ENCODE data around the gene SLC27A1.
"Not testable (repeated sequence)": the region's sequence is repeated elsewhere in the genome, so short reads cannot be mapped to it uniquely, and the experiment has no call there.

Gene SLC27A1

DNA sequence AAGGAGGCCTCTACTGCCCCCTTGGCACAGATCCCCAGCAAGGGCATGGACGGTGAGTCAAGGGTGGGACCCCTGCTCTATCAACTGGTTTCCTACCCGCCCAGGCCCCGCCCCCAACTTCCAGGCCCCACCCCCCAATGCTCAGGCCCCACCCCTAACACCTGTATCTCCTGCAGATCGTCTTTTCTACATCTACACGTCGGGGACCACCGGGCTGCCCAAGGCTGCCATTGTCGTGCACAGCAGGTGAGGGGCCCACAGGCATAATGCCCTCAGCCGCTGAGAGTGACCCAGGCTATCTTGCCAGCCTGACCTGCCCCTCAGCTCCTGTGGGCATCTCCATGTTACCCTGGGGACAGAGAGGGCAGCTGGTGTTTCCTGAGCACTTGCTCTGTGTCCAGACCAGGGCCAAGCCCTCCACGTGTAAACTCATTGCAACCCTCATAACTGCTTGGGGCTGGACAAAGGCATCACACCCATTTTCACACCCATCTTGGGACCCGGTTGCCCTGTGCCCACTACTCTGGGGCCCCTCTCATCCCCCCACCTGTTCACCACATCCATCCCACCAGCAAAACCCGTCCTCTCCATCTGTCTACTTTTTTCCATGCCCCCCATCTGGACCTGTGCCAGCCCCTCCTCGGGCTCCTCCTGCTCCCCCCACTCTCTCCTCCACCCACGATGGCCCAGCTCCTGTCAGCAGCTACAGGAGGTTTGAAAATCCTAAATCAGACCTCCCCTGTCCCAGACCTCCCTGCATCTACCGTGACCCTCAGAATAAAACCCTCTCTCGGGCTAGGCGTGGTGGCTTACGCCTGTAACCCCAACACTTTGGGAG is 17.2 kb downstream of the SLC27A1 start:
- Histone ChIP-seq H3K27ac (ENCODE audit: low read depth, low read length) (no peak overlapping the region), H3K9me3 (ENCODE audit: control insufficient read depth in 1 of 2, low read length in 2 of 2) (no peaks in the 10 kb centered on the region), H3K4me3 (ENCODE audit: low read depth in 1 of 2, low read length in 2 of 2) (no peak overlapping the region), H3K9ac (ENCODE audit: low read depth in 1 of 2, low read length in 2 of 2) (no peak overlapping the region), H3K4me1 (ENCODE audit: control insufficient read depth in 1 of 2, insufficient read depth in 2 of 2, low read length in 2 of 2) (peaks cover 8 to 21% of the 10 kb centered on the region in 2 donors), H3K36me3 (ENCODE audit: control insufficient read depth in 1 of 2, insufficient read depth in 2 of 2, low read length in 2 of 2) (no peaks in the 10 kb centered on the region), H3K27me3 (ENCODE audit: control insufficient read depth in 1 of 2, insufficient read depth in 2 of 2, low read length in 2 of 2) (no peaks in the 10 kb centered on the region)

DNA sequence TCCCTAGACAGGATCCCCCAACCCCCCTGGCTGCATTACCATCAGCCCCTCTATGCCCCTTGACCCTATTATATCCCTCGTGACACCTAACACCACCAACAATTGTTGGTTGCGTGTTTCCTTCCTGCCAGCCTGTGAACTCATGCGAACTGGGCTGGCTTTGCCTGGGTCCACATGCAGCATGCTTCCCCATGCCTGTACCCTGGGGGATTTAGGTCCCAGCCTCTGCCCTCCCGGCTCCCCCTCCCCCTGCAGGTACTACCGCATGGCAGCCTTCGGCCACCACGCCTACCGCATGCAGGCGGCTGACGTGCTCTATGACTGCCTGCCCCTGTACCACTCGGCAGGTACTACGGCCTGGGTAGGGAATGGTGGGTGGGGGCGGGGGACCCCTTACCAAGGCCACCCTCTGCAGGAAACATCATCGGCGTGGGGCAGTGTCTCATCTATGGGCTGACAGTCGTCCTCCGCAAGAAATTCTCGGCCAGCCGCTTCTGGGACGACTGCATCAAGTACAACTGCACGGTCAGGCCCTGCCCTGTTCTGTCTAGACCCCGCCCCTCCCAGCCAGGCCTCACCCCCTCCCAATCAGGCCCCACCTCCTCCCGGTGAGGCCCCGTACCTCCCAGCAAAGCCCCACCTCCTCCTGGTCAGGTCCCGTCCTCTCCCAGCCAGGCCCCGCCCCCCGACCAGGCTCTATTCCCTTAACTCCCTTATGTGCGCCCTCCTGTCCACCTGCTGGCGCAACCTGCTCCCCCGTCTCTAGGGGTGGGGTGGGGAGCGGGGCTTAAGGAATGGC is 18.5 kb downstream of the SLC27A1 start:
- Histone ChIP-seq H3K36me3 (ENCODE audit: control insufficient read depth in 1 of 2, insufficient read depth in 2 of 2, low read length in 2 of 2) (no peaks in the 10 kb centered on the region), H3K9me3 (ENCODE audit: control insufficient read depth in 1 of 2, low read length in 2 of 2) (no peaks in the 10 kb centered on the region), H3K27me3 (ENCODE audit: control insufficient read depth in 1 of 2, insufficient read depth in 2 of 2, low read length in 2 of 2) (no peaks in the 10 kb centered on the region), H3K4me1 (ENCODE audit: control insufficient read depth in 1 of 2, insufficient read depth in 2 of 2, low read length in 2 of 2) (peaks cover 8 to 21% of the 10 kb centered on the region in 2 donors), H3K27ac (ENCODE audit: low read depth, low read length) (no peak overlapping the region), H3K4me3 (ENCODE audit: low read depth in 1 of 2, low read length in 2 of 2) (peak overlapping the region; percentile 57 to 72), H3K9ac (ENCODE audit: low read depth in 1 of 2, low read length in 2 of 2) (peak overlapping the region; percentile 31 to 57)

DNA sequence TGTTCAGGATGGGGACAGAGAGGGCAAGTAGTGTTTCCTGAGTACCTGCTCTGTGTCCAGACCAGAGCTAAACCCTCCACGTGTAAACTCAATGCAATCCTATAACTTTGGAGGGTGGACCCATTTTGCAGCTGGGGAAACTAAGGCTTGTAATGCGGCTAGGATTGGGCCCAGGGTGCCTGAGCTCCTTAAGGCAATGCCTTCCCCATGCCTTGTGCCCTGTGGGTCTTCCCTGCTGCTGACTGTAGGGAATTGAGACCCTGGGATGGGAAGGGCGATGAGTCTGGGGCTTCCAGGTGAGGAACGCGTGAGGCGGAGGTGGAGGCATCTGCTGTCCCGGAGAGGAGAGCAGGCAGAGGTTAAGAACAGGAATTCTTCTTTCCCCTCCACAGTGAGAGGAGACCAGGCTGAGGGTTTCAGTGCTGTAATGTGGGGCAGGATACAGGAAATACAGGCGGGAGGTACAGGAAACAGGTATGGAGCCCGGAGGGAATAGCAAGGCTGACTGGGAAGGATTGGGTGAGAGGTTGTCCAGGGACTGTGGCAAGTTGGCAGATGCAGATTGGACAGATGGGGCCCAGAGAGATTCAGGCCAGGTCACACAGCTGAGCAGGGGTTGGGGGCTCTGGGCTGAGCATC is 19.2 kb downstream of the SLC27A1 start:
- H3K27ac ChIP-seq (ENCODE audit: low read depth, low read length) = no peak overlapping the region
- peak overlapping the region in 1 of 2 donors; percentile 10 for H3K4me3 ChIP-seq (ENCODE audit: low read depth in 1 of 2, low read length in 2 of 2)
- H3K36me3 ChIP-seq (ENCODE audit: control insufficient read depth in 1 of 2, insufficient read depth in 2 of 2, low read length in 2 of 2) = no peaks in the 10 kb centered on the region
- H3K9me3 ChIP-seq (ENCODE audit: control insufficient read depth in 1 of 2, low read length in 2 of 2) = no peaks in the 10 kb centered on the region
- H3K9ac ChIP-seq (ENCODE audit: low read depth in 1 of 2, low read length in 2 of 2) = no peak overlapping the region
- no peaks in the 10 kb centered on the region for H3K27me3 ChIP-seq (ENCODE audit: control insufficient read depth in 1 of 2, insufficient read depth in 2 of 2, low read length in 2 of 2)
- peaks cover 8 to 21% of the 10 kb centered on the region in 2 donors for H3K4me1 ChIP-seq (ENCODE audit: control insufficient read depth in 1 of 2, insufficient read depth in 2 of 2, low read length in 2 of 2)

DNA sequence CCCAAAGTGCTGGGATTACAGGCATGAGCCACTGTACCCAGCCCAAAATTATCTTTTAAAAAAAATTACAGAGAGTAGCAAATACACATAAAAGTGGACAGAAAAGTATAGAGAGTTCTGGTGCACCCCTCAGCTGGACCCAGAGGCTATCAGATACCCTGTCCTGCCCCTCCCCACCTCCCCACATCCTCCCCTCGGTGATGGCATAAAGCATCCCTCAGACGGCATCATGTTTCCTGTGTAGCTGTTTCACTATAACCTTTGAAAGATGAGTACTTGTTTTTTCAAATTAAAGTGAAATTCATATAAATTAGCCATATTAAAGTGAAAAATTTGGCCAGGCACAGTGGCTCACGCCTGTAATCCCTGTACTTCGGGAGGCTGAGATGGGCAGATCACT is 20.1 kb downstream of the SLC27A1 start:
- peaks cover 8 to 21% of the 10 kb centered on the region in 2 donors for H3K4me1 ChIP-seq (ENCODE audit: control insufficient read depth in 1 of 2, insufficient read depth in 2 of 2, low read length in 2 of 2)
- H3K9me3 ChIP-seq (ENCODE audit: control insufficient read depth in 1 of 2, low read length in 2 of 2) = no peaks in the 10 kb centered on the region
- no peak overlapping the region for H3K9ac ChIP-seq (ENCODE audit: low read depth in 1 of 2, low read length in 2 of 2)
- H3K4me3 ChIP-seq (ENCODE audit: low read depth in 1 of 2, low read length in 2 of 2) = no peak overlapping the region
- no peak overlapping the region for H3K27ac ChIP-seq (ENCODE audit: low read depth, low read length)
- H3K36me3 ChIP-seq (ENCODE audit: control insufficient read depth in 1 of 2, insufficient read depth in 2 of 2, low read length in 2 of 2) = no peaks in the 10 kb centered on the region
- no peaks in the 10 kb centered on the region for H3K27me3 ChIP-seq (ENCODE audit: control insufficient read depth in 1 of 2, insufficient read depth in 2 of 2, low read length in 2 of 2)

DNA sequence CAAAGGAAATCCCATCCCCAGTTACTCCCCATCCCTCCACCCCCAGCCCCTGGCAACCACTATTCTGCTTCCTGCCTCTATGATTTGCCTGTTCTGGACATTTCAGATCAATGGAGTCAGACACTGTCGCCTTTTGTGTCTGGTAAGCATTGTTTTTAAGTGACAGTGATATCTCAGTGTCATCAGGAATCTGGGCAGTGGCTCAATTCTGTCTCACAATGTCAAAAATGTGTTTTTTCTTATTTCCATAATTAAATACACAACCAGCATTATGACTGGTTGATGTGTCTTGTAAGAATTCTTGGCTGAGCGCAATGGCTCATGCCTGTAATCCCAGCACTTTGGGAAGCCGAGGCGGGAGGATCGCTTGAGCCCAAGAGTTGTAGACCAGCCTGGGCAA is 21.0 kb downstream of the SLC27A1 start:
- H3K4me1 ChIP-seq (ENCODE audit: control insufficient read depth in 1 of 2, insufficient read depth in 2 of 2, low read length in 2 of 2) = peaks cover 8 to 21% of the 10 kb centered on the region in 2 donors
- no peak overlapping the region for H3K27ac ChIP-seq (ENCODE audit: low read depth, low read length)
- H3K36me3 ChIP-seq (ENCODE audit: control insufficient read depth in 1 of 2, insufficient read depth in 2 of 2, low read length in 2 of 2) = no peaks in the 10 kb centered on the region
- no peaks in the 10 kb centered on the region for H3K9me3 ChIP-seq (ENCODE audit: control insufficient read depth in 1 of 2, low read length in 2 of 2)
- H3K4me3 ChIP-seq (ENCODE audit: low read depth in 1 of 2, low read length in 2 of 2) = no peak overlapping the region
- H3K9ac ChIP-seq (ENCODE audit: low read depth in 1 of 2, low read length in 2 of 2) = no peak overlapping the region
- no peaks in the 10 kb centered on the region for H3K27me3 ChIP-seq (ENCODE audit: control insufficient read depth in 1 of 2, insufficient read depth in 2 of 2, low read length in 2 of 2)

DNA sequence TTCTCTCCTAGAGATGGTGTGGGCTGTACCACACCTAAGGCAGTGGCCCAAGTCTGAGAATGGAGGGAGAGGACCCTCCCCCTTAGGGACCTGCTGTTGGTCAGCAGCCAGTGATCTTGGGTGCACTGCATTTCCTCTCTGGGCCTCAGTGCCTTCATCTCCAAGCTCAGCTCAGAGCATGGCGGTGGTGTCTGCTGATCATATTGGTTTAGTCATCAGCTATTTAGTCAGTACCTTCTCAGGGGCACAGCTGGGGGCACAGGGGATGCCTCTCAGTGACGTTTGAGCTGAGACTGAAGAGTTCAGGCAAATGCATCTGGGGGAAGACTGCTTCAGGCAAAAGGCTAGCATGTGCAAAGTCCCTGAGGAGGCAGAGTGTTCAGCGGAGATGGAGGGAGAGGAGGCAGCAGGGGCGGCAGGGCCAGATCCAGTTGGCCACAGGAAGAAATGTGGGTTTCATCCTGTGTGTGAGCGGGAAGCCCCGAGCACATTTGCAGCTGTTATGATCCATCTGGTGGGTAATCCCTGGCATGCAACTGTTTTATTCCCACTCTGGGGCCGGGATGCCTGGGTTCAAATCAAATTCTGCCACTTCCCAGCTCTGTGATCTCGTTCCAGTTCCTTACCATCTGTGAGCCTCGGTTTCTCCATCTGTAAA is 25.4 kb downstream of the SLC27A1 start:
- Histone ChIP-seq H3K27ac (ENCODE audit: low read depth, low read length) (no peak overlapping the region), H3K4me1 (ENCODE audit: control insufficient read depth in 1 of 2, insufficient read depth in 2 of 2, low read length in 2 of 2) (peaks cover 0 to 14% of the 10 kb centered on the region in 2 donors), H3K4me3 (ENCODE audit: low read depth in 1 of 2, low read length in 2 of 2) (no peak overlapping the region), H3K36me3 (ENCODE audit: control insufficient read depth in 1 of 2, insufficient read depth in 2 of 2, low read length in 2 of 2) (peaks cover 2 to 5% of the 10 kb centered on the region in 2 donors), H3K9me3 (ENCODE audit: control insufficient read depth in 1 of 2, low read length in 2 of 2) (no peaks in the 10 kb centered on the region), H3K27me3 (ENCODE audit: control insufficient read depth in 1 of 2, insufficient read depth in 2 of 2, low read length in 2 of 2) (no peaks in the 10 kb centered on the region), H3K9ac (ENCODE audit: low read depth in 1 of 2, low read length in 2 of 2) (no peak overlapping the region)

DNA sequence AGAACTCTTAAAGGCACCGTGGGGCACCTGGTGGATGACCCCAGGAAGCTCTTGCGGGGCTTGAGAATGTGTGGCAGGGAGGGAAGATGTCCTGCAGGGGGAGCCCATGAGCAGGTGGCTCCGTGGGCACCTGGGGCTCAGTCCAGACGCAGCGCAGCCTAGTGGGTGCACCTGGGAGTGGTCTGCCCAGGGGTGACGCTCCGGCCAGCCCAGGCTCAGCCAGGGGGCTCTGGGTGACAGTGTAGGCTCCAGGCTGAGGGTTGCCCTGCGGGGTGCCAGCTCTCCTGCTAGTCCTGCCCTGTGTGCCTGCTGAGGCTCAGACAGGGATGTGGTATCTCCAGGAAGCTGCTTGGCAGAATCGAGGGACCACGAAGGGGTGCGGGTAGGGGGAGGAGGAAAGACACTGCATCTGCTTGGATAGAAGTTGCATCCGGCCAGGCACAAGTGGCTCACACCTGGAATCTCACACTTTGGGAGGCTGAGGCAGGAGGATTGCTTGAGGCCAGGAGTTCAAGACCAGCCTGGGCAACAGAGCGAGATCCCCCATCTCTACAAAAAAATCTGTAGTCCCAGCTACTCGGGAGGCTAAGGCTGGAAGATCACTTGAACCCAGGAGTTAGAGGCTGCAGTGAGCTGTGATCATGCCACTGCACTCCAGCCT is 26.1 kb downstream of the SLC27A1 start:
- Histone ChIP-seq H3K27me3 (ENCODE audit: control insufficient read depth in 1 of 2, insufficient read depth in 2 of 2, low read length in 2 of 2) (no peaks in the 10 kb centered on the region), H3K4me1 (ENCODE audit: control insufficient read depth in 1 of 2, insufficient read depth in 2 of 2, low read length in 2 of 2) (peaks cover 0 to 14% of the 10 kb centered on the region in 2 donors), H3K9me3 (ENCODE audit: control insufficient read depth in 1 of 2, low read length in 2 of 2) (no peaks in the 10 kb centered on the region), H3K9ac (ENCODE audit: low read depth in 1 of 2, low read length in 2 of 2) (peak overlapping the region in 1 of 2 donors; percentile 32), H3K36me3 (ENCODE audit: control insufficient read depth in 1 of 2, insufficient read depth in 2 of 2, low read length in 2 of 2) (peaks cover 4 to 7% of the 10 kb centered on the region in 2 donors), H3K27ac (ENCODE audit: low read depth, low read length) (no peak overlapping the region), H3K4me3 (ENCODE audit: low read depth in 1 of 2, low read length in 2 of 2) (no peak overlapping the region)

- H3K9me3 ChIP-seq (ENCODE audit: control insufficient read depth in 1 of 2, low read length in 2 of 2) = no peaks in the 10 kb centered on the region
- no peak overlapping the region for H3K27ac ChIP-seq (ENCODE audit: low read depth, low read length)
- H3K4me3 ChIP-seq (ENCODE audit: low read depth in 1 of 2, low read length in 2 of 2) = peak overlapping the region; percentile 47 to 53
- peaks cover 0 to 14% of the 10 kb centered on the region in 2 donors for H3K4me1 ChIP-seq (ENCODE audit: control insufficient read depth in 1 of 2, insufficient read depth in 2 of 2, low read length in 2 of 2)
- H3K36me3 ChIP-seq (ENCODE audit: control insufficient read depth in 1 of 2, insufficient read depth in 2 of 2, low read length in 2 of 2) = peaks cover 4 to 7% of the 10 kb centered on the region in 2 donors
- H3K27me3 ChIP-seq (ENCODE audit: control insufficient read depth in 1 of 2, insufficient read depth in 2 of 2, low read length in 2 of 2) = no peaks in the 10 kb centered on the region
- H3K9ac ChIP-seq (ENCODE audit: low read depth in 1 of 2, low read length in 2 of 2) = peak overlapping the region in 1 of 2 donors; percentile 6
Measured at GRCh38 chr19:17497149-17497798, 26.9 kb downstream of the SLC27A1 start.

DNA sequence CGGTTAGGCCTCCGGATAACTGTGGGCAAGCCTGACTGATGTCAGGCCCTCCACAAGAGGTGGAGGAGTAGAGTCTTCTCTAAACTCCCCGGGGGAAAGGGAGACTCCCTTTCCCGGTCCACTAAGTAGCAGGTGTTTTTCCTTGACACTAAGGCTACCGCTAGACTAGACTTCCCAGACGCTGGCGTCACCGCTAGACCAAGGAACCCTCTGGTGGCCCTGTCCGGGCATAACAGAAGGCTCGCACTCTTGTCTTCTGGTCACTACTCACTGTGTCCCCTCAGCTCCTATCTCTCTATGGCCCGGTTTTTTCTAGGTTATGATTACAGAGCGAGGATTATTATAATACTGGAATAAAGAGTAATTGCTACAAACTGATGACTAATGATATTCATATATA is 28.7 kb downstream of the SLC27A1 start:
- H3K27ac ChIP-seq (ENCODE audit: low read depth, low read length); H3K36me3 ChIP-seq (ENCODE audit: control insufficient read depth in 1 of 2, insufficient read depth in 2 of 2, low read length in 2 of 2); H3K4me3 ChIP-seq (ENCODE audit: low read depth in 1 of 2, low read length in 2 of 2); H3K27me3 ChIP-seq (ENCODE audit: control insufficient read depth in 1 of 2, insufficient read depth in 2 of 2, low read length in 2 of 2); H3K9me3 ChIP-seq (ENCODE audit: control insufficient read depth in 1 of 2, low read length in 2 of 2); H3K9ac ChIP-seq (ENCODE audit: low read depth in 1 of 2, low read length in 2 of 2): not testable (repeated sequence)
- peaks cover 0 to 14% of the 10 kb centered on the region in 2 donors for H3K4me1 ChIP-seq (ENCODE audit: control insufficient read depth in 1 of 2, insufficient read depth in 2 of 2, low read length in 2 of 2)
